ENCODE results near the gene SYPL1. TPM values are rescaled to one million over a fixed set of nuclear protein-coding genes. Genes with fewer than 3 reads are reported as not detected.
"Not testable (repeated sequence)": the region's sequence is repeated elsewhere in the genome, so short reads cannot be mapped to it uniquely, and the experiment has no call there.

Gene SYPL1
- total RNA-seq, result 10 to 100 TPM; 21.9 to 24.1 TPM

DNA sequence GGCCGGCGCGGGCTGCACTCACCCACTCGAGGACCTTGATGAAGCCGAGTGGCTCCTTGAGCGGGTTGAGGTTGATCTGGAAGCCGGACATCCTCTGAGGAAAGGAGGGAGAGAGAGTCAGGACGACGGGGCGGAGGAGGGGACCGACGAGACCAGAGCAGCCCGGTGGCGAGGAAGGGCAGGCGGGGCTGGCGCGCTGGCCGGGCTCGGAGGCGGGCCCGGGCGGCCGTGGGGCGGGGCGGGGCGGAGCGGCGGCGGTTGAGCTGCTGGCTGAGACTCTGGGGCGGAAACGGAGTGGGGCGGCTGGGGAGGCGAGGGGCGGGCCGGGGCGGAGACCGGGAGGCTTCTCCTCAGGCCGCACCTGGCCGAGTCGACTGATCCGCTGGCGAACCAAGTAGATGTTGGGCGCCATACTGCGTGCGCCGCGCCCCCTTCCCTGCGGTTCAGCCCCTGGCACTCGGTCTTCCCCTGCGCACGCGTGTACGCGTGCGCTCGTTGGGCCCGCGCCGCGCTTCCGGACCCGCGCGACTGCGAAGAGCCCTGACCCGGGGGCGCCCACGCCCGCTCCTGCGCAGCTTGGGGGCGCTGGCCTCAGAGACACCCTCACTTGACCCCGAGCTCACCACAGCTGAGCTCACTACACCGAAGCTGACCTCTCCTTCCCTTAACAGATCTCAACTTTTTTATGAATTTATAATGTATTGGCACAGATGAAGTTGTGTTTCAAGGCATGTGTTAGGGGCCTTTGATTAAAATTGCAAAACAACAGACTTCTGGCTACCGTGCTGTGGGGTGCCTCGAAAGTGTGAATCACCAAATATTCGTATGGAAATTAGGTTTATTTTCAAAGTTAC is at the start of gene SYPL1:
SYPL1 (minus strand) TSS at position 195 of the 854 bp plus-strand sequence; CDS start at position 91, 104 bp downstream.
- H3K9me3 Mint-ChIP-seq (ENCODE audit: low read depth), result no peaks in the 10 kb centered on the region
- ATAC-seq (peak; percentile 91), DNase-seq (peak; percentile 94)
- peaks cover 7% of the 10 kb centered on the region for H3K36me3 Mint-ChIP-seq
- peak within 1 kb of the TSS; percentile 87 for H3K27ac Mint-ChIP-seq
- H3K4me3 Mint-ChIP-seq, result peak within 1 kb of the TSS; percentile 79
- CTCF ChIA-PET, result interaction anchor here (0.6 to 5.2 kb wide), 12 partner anchors 10 to 352 kb away, joined by 3 to 30 read pairs (median 3); no protein-coding TSS in a partner anchor
- H3K4me1 Mint-ChIP-seq, result peaks cover 53% of the 10 kb centered on the region
- peaks cover 24% of the 10 kb centered on the region for H3K27me3 Mint-ChIP-seq

DNA sequence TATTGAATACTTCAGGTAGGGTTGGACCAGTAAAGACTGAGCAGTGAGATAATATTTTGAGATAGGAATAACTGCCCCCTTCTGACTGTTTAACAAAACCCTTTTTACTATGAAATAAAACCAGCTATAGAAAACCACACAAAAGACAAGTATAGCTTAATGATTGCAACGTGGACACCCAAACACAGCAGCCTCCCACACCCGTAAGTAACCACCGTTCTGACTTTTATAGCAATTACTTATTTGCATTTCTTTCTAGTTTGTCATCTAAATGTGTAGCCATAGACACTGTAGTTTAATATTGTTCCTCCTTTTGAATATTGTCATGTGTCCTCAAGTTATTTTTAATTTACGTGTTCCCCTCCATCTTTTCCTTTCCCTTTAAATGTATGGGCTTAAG is 42.9 kb upstream of the SYPL1 start:
- DNase-seq, result no peak
- CTCF ChIA-PET, result interaction anchor here (0.8 to 8.8 kb wide), 14 partner anchors 10 to 515 kb away, joined by 3 to 140 read pairs (median 8); no protein-coding TSS in a partner anchor
- H3K27ac Mint-ChIP-seq, result no peak overlapping the region
- H3K9me3 Mint-ChIP-seq (ENCODE audit: low read depth), result no peaks in the 10 kb centered on the region
- ATAC-seq, result no peak
- peaks cover 52% of the 10 kb centered on the region for H3K27me3 Mint-ChIP-seq
- H3K4me1 Mint-ChIP-seq, result peaks cover 6% of the 10 kb centered on the region
- H3K36me3 Mint-ChIP-seq, result no peaks in the 10 kb centered on the region
- H3K4me3 Mint-ChIP-seq, result no peak overlapping the region

DNA sequence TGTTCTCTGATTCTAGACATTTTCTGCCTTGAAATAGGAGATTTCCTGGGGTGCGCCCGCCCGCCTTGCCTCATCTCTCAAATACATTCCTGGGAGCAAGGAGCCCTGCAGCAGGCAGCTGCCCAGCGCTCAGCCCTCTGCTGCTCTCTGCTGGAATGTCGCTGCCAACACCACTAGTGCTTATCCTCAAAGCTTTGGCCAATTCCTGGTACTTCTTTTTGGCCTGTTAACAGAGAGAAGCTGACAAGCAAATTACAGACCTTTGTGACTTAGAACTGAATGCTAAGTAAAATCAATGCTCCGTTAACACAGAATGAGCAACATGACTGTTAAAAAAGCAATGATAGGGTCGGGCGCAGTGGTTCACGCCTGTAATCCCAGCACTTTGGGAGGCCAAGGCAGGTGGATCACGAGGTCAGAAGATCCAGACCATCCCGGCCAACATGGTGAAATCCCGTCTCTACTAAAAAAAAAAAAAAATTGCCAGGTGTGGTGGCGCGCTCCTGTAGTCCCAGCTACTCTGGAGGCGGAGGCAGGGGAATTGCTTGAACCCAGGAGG is 41.9 kb upstream of the SYPL1 start:
- Mint-ChIP-seq H3K4me1 (peaks cover 6% of the 10 kb centered on the region), H3K4me3 (no peak overlapping the region), H3K36me3 (no peaks in the 10 kb centered on the region), H3K9me3 (ENCODE audit: low read depth) (no peaks in the 10 kb centered on the region), H3K27ac (no peak overlapping the region), H3K27me3 (peaks cover 43% of the 10 kb centered on the region)
- peak; percentile 96 for ATAC-seq
- CTCF ChIA-PET, result interaction anchor here (0.6 to 8.8 kb wide), 38 partner anchors 9 to 514 kb away, joined by 3 to 140 read pairs (median 4); partner anchors contain the start of gene SYPL1
- DNase-seq, result peak; percentile 78

DNA sequence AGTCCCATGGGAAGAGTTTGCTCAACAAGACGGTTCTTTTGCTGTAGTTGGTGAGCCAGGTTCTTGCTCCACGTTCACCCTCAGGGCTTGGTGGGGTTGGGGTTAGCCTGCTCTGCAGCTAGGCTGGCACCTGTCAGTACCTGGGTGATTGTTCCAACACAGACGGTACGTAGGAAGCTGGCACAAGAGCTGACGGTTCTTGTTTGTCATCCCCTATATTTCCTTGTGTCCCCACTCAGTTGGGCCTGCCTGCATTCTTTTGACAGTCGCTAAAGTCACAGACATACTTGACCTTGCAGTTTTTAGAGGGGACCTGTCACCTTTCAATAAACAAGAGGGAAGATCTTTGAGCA is 40.2 kb upstream of the SYPL1 start:
- CTCF ChIA-PET, result interaction anchor here (2.1 to 8.8 kb wide), 4 partner anchors 41 to 105 kb away, joined by 4 to 140 read pairs (median 14); no protein-coding TSS in a partner anchor
- no peak overlapping the region for H3K4me3 Mint-ChIP-seq
- H3K27me3 Mint-ChIP-seq, result peaks cover 33% of the 10 kb centered on the region
- DNase-seq, result no peak
- H3K9me3 Mint-ChIP-seq (ENCODE audit: low read depth), result no peaks in the 10 kb centered on the region
- H3K36me3 Mint-ChIP-seq, result no peaks in the 10 kb centered on the region
- H3K4me1 Mint-ChIP-seq, result peaks cover 6% of the 10 kb centered on the region
- H3K27ac Mint-ChIP-seq, result no peak overlapping the region
- ATAC-seq, result no peak

DNA sequence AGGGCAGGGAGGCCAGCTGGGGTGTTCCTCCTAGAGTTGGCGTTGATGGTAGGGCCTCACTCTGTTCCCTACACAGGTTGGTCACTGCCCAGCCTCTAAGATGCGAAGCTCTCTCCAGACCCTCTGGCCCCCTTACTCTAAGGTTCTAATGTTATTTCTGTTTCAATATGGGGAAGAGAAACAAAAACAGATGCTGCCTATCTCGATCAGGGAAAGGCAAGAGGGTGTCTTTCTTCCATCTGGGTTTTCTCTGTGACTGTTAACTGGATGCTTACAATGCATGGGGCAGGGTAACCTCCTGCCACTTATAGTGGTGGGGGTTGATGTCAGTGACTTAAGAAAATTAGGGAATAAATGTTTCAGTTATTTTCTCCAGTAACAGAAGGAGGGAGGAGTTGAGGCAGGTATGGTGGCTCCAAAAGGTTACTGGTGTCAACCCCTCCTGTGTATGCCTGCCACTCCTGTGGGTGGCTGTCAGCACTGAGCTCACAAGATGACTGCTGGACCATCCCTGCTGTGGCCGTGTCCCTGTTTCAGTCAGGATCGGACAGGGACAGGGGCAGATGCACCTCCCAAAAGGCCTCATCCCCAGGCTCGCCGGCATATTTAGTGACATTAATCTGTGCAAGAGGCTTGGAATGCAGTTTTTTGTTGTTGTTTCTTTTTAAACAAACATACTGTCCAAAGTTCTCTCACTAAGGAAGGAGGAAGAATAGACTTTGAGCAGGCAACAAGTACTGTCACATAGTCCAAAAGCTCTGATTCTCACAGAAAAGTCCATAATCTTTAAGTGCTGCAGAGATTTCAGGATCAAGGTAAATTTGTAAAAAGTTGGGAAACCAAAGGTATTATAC is 39.6 kb upstream of the SYPL1 start:
- no peaks in the 10 kb centered on the region for H3K9me3 Mint-ChIP-seq (ENCODE audit: low read depth)
- peaks cover 31% of the 10 kb centered on the region for H3K27me3 Mint-ChIP-seq
- no peaks in the 10 kb centered on the region for H3K36me3 Mint-ChIP-seq
- H3K4me3 Mint-ChIP-seq, result no peak overlapping the region
- ATAC-seq (no peak), DNase-seq (no peak)
- peaks cover 6% of the 10 kb centered on the region for H3K4me1 Mint-ChIP-seq
- CTCF ChIA-PET, result interaction anchor here (1.1 to 8.8 kb wide), 4 partner anchors 41 to 95 kb away, joined by 3 to 140 read pairs (median 7); no protein-coding TSS in a partner anchor
- H3K27ac Mint-ChIP-seq, result no peak overlapping the region

DNA sequence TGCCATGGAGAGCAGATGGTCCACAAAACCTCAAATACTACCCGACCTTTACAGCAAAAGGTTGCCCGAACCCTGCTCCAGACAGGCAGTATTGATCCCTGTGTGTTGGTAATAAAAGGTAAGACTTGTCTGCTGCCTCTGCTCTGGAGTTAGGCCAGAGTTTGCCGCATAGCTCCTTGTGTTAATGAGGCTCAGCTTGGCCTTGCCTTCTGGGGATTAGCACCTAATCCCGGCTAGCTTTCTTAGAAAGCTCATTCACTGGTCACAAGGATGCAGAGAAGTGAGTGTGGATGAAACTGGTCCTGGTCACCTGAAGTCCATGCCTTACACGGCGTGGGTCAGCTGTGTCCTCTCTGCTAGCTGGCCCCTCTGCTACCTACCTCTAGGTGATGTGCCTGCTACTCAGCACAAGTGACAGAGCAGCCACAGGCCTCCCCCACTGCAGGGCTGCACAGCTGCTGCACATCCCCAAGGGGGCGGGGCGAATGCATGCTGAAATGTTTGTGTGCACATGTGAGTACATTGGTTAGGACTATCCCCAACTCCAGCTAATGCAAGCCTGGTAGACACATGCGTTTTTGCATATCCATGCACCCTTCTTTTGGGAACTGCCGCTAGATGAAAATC is 31.7 kb upstream of the SYPL1 start:
- Mint-ChIP-seq H3K36me3 (no peaks in the 10 kb centered on the region), H3K9me3 (ENCODE audit: low read depth) (no peaks in the 10 kb centered on the region), H3K4me1 (no peaks in the 10 kb centered on the region), H3K27me3 (peaks cover 19% of the 10 kb centered on the region), H3K27ac (no peak overlapping the region), H3K4me3 (no peak overlapping the region)
- no peak for ATAC-seq
- CTCF ChIA-PET, result interaction anchor here (3.1 kb wide), 1 partner anchor 11 kb away, joined by 15 read pairs; no protein-coding TSS in a partner anchor
- no peak for DNase-seq

DNA sequence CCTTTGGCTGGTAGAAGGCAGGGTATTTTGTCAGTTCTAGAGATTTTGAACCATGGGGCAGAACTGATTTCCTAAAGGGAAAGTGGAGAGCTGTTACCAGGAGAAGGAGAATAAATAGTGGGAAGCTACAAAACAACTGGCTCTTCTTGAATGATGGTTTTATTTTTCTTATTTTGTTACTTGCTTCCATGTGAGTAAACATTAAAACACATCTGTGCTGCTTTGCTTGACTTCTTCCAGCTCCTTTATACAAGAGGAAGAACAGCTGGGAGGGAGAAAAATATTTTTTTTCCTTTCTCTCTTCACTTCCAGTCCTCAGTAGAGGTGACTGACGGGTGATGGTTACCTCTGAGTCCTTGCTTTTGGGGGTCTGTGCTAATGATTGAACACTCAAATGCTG is 30.0 kb upstream of the SYPL1 start:
- H3K27me3 Mint-ChIP-seq, result peaks cover 18% of the 10 kb centered on the region
- CTCF ChIA-PET, result interaction anchor here (0.6 kb wide), 1 partner anchor 12 kb away, joined by 3 read pairs; no protein-coding TSS in a partner anchor
- ATAC-seq, result no peak
- H3K4me3 Mint-ChIP-seq, result no peak overlapping the region
- DNase-seq, result no peak
- H3K36me3 Mint-ChIP-seq, result no peaks in the 10 kb centered on the region
- H3K9me3 Mint-ChIP-seq (ENCODE audit: low read depth), result no peaks in the 10 kb centered on the region
- H3K4me1 Mint-ChIP-seq, result no peaks in the 10 kb centered on the region
- no peak overlapping the region for H3K27ac Mint-ChIP-seq

DNA sequence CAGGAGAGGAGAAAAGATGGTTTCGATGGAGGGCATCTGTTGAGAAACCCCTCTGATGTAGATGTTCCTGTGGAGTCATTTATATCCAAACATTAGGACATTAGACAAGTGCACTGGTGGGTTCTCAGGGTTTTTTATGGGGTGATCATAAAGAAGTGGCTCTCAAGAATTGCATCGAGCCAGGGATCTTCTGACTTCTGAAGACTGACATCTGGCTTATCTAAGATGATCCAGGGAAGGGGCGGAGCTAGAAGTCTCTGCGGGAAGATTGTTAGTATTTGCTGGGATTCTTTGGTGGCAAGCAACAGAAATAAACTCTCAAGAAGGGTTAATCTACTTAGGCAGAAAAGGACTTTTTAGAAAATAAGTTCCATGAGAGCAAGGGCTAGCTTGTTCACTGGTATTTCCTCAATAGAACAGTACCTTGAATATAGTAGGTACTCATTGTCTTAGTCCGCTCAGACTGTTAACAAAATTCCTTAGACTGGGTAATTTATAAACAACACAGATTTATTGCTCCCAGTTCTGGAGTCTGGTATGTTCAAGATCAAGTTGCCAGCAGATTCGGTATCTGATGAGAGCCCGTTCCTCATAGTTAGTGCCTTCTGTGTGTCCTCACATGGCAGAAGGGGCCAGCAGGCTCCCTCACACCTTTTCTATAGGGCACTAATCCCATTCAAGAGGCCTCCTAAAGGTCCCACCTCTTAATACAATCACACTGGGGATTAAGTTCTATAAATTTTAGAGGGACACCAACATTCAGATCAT is 28.5 kb upstream of the SYPL1 start:
- ATAC-seq, result no peak
- Mint-ChIP-seq H3K4me3 (no peak overlapping the region), H3K9me3 (ENCODE audit: low read depth) (no peaks in the 10 kb centered on the region), H3K27ac (no peak overlapping the region), H3K36me3 (no peaks in the 10 kb centered on the region), H3K27me3 (peaks cover 18% of the 10 kb centered on the region), H3K4me1 (no peaks in the 10 kb centered on the region)
- CTCF ChIA-PET, result no interaction called here
- DNase-seq, result no peak

DNA sequence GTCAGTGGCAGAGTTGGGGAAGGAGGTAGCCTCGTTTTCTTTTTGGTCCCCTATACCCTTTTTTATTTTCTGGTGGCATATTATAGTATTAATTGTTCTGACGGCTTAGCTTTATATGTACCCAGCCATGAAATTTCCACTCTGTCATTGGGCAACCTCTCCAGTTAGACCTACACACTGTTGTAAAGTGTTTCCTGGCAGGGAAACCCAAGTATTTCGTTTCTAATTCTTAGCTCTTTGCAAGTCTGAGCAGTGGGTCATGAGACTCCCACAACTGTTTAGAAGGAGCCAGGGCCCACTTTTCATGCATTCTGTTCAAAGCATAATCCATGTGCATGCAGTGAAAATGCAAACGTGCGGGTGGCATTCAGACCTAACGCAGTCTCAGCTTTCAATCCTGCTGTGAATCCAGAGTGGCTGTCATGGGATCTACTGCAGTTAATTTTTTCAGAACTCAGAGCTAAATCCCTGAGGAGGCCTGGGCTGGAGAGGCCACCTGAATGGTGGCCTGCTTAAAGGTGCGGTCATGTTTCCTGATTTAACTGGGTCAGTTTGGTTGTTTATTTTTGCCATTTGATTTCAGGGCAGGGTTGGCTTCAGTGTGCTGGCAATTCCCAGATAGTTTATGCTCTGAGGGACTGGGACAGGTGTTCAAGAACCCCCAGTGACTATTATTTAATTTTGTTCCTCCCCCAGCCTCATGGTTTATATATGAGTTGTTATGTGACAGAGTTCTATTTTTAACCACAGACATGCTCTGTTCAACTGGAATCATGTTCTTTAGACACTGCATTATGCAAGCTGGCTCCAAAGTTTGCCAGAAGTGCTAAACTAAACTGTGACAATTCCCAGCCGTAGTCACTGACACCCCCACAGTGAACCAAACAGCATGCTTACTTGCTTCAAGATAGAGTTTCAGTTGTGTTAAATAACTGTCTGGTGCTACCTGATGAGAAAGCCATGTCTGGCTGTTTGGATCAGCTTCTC is 27.4 kb upstream of the SYPL1 start:
- ATAC-seq (no peak), DNase-seq (no peak)
- Mint-ChIP-seq H3K27ac (no peak overlapping the region), H3K36me3 (no peaks in the 10 kb centered on the region), H3K4me3 (no peak overlapping the region), H3K9me3 (ENCODE audit: low read depth) (no peaks in the 10 kb centered on the region), H3K4me1 (no peaks in the 10 kb centered on the region), H3K27me3 (peaks cover 22% of the 10 kb centered on the region)
- CTCF ChIA-PET, result interaction anchor here (1.2 to 1.3 kb wide), 2 partner anchors 10 to 14 kb away, joined by 3 to 4 read pairs; no protein-coding TSS in a partner anchor

DNA sequence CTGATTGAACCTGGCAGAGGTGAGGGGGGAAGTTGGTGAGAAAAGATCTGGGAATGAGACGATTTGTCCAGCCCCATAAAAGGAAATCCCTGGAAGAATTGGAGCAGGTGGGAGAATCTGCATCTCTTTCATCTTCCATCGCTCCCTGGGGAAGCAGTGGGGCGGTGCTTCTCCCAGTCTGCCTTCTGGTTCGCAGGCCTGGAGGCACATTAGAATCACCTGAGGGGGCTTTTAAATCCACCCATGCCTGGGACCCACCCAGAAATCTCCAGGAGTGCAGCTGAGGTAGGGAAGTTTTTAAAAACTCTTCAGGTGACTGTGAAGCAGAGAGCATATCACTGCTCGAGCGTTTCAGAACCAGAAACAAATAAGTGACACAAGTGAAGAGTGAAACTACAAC is 26.7 kb upstream of the SYPL1 start:
- CTCF ChIA-PET, result interaction anchor here (1.2 to 1.3 kb wide), 2 partner anchors 10 to 15 kb away, joined by 3 to 4 read pairs; no protein-coding TSS in a partner anchor
- Mint-ChIP-seq H3K36me3 (no peaks in the 10 kb centered on the region), H3K4me1 (no peaks in the 10 kb centered on the region)

DNA sequence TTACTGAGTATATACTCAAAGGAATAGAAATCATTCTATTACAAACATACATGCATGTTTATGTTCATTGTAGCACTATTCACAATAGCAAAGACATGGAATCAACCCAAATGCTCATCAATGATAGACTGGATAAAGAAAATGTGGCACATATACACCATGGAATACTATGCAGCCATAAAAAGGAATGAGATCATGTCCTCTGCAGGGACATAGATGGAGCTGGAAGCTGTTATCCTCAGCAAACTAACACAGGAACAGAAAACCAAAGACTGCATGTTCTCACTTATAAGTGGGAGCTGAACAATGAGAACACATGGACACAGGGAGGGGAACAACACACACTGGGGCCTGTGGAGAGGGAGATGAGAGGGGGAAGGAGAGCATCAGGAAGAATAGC is 26.1 kb upstream of the SYPL1 start:
- DNase-seq; H3K4me3 Mint-ChIP-seq; ATAC-seq; H3K36me3 Mint-ChIP-seq; H3K9me3 Mint-ChIP-seq (ENCODE audit: low read depth); H3K4me1 Mint-ChIP-seq; H3K27ac Mint-ChIP-seq: not testable (repeated sequence)
- peaks cover 28% of the 10 kb centered on the region for H3K27me3 Mint-ChIP-seq
- CTCF ChIA-PET, result interaction anchor here (1.3 kb wide), 1 partner anchor 16 kb away, joined by 4 read pairs; no protein-coding TSS in a partner anchor

More for the DNA sequence above, 26.7 kb upstream of the SYPL1 start:
- no peak overlapping the region for H3K4me3 Mint-ChIP-seq
- ATAC-seq (no peak), DNase-seq (no peak)
- H3K27me3 Mint-ChIP-seq, result peaks cover 25% of the 10 kb centered on the region
- H3K9me3 Mint-ChIP-seq (ENCODE audit: low read depth), result no peaks in the 10 kb centered on the region
- no peak overlapping the region for H3K27ac Mint-ChIP-seq
